Retina (tissue), 1 donor: ENCODE data around the gene CDC14A.
"Not testable (repeated sequence)": the region's sequence is repeated elsewhere in the genome, so short reads cannot be mapped to it uniquely, and the experiment has no call there.

Experiments used
- DNase-seq: peaks from one replicate; pipeline ENCODE4 v3.0.0-alpha.2; 2016

Gene CDC14A, protein sequence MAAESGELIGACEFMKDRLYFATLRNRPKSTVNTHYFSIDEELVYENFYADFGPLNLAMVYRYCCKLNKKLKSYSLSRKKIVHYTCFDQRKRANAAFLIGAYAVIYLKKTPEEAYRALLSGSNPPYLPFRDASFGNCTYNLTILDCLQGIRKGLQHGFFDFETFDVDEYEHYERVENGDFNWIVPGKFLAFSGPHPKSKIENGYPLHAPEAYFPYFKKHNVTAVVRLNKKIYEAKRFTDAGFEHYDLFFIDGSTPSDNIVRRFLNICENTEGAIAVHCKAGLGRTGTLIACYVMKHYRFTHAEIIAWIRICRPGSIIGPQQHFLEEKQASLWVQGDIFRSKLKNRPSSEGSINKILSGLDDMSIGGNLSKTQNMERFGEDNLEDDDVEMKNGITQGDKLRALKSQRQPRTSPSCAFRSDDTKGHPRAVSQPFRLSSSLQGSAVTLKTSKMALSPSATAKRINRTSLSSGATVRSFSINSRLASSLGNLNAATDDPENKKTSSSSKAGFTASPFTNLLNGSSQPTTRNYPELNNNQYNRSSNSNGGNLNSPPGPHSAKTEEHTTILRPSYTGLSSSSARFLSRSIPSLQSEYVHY

DNA sequence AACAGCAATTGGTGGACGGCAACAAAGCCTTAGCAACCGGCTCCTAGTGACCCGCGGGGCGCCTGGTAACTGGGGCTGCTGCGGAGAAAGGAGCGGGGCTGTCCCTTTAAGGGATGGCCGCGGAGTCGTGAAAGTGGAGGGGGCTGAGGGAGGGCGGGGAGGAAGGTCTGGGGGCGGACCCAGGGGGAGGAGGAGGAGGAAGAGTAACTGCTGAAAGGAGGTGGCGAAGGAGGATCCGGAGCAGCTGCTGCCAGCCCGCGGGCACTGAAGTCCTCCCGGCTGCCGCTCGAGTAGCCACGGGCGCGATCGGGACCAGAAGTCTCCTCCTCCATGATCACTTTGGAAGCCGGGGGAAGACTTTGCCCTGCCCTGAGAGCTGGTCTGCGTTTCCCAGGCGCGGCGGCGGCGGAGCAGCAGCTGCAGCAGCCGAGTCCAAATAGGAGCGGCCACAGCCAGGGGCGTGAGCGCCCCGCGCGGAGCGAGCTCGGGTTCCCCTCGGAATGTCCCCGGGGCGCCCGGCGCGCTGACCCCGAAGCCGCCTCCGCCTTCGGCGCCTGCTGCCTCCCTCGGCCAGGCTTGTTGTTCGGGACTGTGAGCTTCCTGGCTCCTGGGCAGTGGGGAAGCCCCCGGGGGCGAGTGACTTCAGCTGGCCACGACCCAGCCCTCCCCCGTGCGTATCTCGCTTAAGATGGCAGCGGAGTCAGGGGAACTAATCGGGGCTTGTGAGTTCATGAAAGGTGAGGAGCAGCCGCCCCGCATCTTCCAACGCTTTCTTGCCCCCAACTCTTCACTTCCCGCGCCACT lies at the start of gene CDC14A:
TSS of gene CDC14A (plus strand) at position 240 of the 804 bp plus-strand sequence. CDS start at position 689, 449 bp downstream.
- peak; percentile 93 for DNase-seq

DNA sequence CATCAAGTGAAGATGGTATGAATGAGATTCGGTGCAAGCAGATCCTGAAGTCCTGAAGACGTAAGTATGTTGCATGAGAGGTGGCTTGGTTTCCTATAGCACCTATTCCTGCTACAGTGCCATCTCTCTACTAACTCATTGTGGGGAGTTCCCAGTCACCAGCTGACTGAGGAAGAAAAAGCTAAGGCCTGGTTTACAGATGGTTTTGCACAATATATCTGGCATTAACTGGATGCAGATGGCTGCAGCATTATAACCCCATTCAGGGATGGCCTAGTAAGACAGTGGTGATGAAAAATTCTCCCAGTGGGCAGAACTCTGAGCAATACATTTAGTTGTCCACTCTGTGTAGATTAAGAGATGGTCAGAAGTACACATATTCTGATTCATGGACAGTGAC lies 49.6 kb upstream of the CDC14A start:
- DNase-seq = no peak

DNA sequence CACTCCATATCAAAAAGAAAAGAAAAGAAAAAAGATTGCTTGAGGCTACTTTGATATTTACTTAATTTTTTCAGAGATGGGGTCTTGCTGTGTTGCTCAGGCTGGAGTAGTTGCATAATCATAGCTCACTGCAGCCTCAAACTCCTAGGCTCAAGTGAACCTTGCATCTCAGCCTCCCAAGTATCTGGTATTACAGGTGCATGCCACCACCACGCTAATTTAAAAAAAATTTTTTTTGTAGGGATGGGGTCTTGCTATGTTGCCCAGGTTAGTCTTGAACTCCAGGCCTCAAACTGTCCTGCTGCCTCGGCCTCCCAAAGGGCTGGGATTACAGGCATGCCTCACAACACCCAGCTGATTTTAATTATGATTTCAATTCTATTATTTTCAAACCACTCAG lies 48.1 kb upstream of the CDC14A start:
- DNase-seq = no peak

DNA sequence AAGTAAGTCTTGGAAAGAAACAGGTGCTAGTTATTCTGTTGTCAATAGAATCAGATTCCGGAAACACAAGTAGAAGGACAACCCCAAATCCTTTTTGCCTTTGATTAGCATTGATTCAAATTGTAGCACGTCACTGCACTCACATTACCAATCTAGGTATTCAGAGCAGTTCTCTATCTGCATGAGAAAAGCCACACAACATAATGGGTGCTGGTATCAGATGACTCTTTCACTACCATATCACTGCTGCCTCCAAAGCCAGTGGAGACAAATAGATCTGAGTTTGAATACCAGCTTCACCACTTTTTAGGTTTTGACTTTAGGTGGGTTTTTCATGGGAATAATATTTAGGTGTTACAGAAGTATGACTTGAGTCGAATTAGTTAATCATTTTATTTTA lies 47.4 kb upstream of the CDC14A start:
- no peak for DNase-seq

DNA sequence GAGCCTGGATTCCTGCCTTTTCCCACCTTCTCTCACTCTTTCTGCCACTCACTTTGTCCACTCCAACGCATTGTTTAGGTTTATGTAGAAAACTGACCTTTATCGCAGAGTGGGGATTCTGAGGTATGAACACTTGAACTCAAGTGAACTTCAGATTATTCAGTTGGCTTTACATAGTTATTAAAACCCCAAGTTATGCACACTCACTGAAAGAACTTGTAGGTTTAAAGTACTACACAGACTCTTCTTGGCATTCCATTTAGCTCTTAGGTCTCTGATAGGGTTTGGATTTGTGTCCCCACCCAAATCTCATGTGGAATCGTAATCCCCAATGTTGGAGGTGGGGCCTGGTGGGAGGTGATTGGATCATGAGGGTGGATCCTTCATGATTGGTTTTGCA lies 46.4 kb upstream of the CDC14A start:
- DNase-seq = no peak

DNA sequence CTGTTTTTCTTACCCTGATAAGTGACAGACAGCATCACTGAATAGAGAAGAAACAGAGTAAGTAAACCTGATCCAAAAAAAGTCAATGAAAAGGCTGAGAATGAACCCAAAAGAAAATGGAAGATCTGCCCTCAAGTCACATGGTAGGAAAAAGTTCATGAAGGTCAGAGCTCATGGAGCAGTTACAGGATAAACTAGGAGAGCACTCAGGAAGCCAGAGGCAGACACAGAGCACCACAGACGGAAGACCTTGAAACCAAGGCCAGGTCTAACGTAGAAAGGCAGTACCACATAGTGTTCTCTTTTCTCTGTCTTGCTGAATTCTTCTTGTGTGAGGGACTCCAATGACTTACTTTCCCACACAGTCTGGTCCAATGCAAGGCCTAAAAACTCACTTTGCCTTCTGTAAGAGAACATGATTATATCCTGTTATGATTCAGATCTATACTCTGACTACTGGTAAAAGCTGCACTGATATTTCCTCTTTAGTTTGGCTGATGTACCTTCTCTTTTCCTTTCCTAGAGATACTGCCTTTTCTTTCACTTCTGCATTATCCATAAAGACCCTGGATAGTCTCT lies 45.5 kb upstream of the CDC14A start:
- DNase-seq = no peak

DNA sequence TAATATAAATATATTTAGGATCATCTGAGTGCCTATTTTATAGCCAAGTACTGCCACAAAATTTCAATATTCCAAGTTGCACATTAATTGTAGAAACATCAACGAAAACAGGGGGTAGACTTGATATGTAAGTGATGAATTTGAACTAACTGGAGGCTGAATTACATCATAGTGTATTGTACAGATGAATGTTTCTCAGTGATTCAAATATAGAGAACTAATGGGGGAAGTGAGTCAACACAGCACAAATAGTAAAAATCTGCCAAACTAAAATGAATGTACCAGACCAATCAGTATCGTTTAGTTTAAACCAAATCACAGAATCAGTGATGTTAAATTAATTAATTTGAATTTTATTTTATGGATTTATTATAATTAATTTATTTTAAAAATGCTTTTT lies 43.5 kb upstream of the CDC14A start:
- DNase-seq = no peak

DNA sequence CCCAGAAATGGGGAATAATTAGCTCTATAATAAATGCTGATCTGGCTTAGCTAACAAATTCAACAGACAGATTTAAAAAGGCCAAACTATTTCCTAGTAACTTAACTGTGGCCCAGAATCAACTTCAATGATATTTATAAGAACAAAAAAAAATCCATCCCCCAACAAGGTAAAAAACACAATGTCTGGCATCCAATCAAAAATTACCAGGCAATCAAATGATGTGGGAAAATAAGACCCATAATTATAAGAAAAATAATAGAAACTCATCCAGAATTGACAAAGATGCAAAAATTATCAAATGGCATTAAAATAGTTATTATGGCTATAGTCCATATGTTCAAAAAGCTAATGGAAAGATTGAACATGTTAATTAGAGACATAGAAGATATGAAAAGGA lies 42.4 kb upstream of the CDC14A start:
- DNase-seq = no peak

DNA sequence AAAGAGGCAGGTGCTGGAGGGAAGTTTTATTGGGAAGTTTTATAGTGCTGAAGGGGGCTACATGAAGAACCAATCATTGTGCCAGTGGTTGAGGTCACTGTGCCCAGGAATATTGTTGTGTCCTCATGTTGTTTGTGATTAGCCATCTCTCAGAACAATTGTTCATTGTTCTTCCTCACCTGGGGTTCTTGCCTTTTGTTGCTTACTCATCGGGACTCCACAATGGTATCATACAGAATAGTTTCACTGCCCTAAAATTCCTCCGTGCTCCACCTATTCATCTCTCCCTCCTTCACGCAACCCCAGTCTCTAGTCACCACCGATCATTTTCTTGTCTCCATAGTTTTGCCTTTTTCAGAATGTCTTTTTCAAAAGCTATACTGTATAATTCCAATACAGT lies 38.9 kb upstream of the CDC14A start:
- no peak for DNase-seq

DNA sequence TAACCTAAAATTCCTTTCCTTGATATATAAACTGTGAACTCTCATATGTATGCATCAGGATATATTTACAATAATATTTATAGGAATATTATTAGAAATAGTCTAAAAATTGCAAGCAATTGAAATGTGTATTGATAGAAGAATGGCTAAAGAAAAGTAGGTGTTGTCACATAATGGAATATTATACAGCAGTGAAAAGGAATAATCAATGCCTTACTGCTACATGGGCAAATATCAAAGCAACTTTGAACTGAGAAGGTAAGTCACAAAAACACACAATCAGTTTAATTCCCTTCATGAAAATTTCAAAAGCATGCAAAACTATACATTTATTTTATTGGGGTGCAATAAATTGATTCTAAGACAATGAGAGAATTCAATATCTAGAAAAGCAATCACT lies 35.7 kb upstream of the CDC14A start:
- DNase-seq = no peak

DNA sequence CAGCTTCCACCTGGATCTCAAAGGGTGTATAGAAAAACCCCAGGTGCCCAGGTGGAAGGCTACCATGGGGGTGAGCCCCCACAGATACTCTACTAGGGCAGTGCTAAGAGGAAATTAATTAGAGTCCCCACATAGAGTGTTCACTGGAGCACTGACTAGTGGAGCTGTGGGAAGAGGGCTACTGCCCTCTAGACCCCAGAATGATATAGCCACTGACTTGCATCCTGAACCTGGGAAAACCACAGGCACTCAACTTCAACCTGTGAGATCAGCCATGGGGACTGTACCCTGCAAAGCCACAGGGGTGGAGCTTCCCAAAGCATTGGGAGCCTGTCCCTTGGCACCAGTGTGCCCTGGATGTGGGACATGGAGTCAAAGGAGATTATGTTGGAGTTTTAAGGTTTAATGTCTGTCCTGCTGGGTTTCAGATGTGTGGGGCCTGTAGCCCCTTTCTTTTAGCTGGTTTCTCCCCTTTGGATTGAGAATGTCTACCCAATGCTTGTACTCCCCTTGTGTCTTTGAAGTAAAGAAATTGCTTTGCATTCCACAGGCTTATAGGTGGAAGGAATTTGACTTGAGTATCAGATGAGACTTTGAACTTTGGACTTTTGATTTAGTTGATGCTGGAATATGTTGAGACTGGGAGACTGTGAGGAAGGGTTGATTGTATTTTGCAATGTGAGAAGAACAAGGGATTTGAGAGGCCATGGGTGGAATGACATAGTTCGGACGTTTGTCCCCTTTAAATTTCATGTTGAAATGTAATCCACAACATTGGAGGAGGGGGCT lies 31.8 kb upstream of the CDC14A start:
- DNase-seq = no peak

DNA sequence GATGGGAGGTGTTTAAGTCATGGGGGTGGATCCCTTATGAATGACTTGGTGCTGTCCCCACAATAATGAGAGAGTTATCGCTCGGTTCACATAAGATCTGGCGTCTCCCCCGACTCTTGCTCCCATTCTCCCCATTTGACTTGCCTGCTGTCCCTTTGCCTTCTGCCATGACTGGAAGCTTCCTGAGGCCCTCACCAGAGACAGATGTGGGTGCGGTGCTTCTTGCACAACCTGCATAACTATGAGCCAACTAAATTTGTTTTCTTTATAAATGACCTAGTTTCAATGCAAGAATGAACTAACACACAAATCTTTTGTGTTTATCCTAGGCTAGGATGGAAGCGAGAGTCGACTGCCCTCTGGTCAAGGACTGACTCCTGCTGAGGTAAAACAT lies 31.2 kb upstream of the CDC14A start:
- no peak for DNase-seq

DNA sequence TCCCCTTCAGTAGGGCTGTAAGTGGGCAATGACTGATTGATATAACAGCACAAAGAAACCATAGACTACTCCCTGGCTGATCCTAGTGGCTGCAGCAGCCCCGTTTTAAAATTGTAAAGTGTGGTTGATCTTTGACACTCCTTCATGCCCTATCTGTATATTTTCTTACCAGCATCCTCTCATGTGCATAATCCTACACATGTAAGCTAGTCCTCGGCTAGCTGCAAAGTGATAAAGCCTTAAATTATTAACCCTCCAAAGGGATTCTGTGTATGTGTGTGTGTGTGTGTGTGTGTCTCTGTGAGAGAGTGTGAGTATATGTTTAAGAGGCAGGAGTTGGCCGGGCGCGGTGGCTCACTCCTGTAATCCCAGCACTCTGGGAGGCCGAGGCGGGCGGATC lies 30.8 kb upstream of the CDC14A start:
- no peak for DNase-seq

DNA sequence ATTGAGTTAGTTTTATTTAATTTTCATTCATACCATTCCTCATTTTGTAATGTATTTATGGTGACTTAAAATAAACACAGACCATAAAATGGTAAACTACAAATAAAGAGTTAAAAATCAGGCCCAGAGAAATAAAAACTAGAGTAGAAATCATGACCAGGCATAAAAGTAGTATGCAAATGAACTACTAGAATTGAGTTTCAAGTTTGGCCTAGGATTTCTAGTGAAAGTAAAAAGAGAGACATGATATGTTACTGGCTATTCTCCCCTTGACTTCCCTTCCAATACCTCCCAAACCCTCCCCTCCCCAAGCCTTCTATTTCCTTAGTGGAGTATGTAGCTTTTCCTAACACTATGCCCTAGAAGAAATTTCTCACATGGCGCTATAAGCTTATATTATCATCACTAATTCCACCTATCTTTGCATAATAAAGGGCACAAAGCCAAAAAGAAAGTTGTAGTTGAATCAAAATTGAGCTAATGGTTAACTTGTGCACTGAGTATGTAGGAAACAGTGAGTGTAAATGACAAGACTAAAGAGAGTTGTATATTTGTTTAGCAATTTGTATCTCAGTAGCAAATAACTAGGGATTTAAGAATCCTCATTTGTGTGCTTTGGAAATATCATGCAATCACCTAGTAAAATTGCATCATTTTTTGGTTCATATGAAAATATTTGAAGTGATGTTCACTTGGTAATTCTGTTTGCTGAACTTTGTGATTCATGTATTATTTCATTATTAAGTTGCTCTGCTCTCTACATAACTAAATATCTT lies 29.7 kb upstream of the CDC14A start:
- DNase-seq = no peak

DNA sequence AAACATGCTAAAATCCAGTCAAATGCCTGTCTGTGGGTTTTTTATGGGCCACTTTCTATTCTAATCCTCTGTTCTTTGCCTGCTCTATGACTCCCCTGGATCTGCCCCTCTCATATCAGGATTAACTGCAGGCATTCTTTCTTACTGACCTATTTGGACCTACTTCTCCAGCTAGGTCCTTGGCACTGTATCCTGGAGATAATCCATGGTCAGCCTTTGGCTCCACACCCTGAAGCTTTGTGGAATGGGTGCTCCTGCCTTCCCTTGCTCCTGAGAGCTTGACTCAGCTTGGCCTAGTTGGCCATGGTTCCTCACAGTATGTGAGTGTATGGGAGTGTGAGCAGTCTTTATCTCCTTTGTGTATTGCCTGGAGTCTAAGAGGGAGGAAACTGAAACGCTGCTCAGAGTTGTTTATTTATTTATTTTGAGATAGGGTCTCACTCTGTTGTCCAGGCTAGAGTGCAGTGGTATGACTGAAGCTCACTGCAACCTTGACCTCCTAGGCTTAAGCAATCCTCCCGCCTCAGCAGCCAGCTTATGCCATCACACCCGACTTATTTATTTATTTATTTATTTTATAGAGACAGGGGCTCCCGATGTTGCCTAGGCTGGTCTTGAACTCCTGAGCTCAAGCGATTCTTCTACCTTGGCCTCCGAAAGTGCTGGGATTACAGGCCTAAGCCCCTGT lies 28.7 kb upstream of the CDC14A start:
- no peak for DNase-seq

DNA sequence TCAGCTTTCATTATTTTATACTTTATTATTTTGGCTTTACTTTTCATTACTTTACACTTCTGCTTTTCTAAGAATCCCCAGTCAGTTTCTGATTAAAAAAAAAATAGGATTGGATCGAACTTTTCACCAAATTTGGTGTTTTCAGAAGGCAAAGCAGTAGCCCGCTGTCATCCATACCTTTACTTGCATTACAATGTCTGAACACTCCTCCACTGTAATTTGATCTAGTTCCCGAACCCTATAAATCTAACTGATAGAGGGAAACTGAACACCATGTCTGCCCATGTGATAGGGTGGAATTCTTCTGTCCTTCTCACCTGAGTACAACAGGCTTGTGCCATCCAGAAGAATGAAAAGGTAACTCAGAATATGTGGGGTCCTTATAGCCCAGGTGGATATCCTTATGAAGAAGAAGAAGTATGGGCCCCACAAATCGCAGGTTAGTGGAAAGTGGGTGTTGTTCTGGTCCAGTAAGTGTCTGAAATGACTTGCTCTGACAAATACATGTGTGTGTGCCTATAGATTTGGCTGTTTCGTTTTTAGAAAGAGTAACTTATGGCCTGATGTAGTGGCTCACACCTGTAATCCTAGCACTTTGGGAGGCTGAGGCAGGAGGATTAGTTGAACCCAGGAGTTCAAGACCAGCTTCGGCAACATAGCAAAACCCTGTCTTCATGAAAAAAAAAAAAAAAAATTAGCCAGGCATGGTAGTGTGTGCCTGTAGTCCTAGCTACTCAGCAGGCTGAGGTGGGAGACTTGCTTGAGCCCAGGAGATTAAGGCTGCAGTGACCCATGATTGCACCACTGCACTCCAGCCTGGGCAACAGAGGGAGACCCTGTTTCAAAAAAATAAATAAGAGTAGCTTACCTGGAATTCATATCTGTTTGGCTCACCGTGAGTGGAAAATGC lies 26.6 kb upstream of the CDC14A start:
- DNase-seq = no peak

DNA sequence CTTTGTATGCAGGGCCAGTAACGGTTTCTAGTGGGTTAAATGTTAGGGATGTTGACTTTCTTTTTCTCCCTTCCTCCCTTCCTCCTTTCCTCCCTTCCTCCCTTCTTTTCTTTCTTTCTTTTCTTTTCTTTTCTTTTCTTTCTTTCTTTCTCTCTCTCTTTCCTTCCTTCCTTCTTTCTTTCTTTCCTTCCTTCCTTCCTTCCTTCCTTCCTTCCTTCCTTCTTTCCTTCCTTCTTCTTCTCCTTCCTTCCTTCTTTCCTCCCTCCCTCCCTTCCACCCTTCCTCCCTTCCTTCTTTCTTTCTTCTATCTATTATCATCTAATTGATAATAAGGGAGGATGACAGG lies 26.0 kb upstream of the CDC14A start:
- not testable (repeated sequence) for DNase-seq

DNA sequence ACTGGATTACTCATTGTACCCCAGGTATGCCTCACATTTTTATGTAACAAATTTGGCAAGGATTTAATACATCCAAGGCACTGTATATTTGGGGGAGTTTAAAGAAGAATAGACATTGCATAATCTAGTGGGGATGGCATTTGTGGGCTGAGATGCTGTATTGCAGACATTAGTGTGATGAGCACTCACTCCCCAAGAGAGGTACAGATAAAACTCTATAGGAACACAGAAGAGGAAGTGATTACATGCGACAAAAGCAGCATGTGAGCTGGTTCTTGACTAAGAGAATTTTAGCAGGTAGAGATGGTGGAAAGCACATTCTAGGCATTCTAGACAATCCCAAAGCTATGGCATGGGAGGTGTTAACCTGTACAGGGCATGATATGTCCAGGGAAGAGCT lies 24.2 kb upstream of the CDC14A start:
- DNase-seq = no peak

DNA sequence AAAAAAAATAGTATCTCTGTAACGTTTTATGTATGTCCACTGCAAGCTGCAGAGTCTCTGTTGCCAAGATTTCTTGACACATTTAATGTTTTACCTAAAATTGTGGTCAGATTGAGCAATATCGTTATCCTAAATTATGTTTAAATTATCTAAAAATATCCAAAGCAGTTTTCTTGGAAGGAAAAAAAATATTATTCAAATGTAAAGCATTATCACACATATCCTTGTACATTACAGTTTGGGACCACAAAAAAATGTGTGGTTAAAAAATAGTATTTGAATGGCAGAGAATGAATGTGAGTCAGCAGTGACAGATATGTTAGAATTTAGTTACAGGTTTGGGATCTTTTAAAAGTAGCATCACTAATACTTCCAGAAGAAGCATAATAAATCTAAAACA lies 21.2 kb upstream of the CDC14A start:
- DNase-seq = not testable (repeated sequence)

DNA sequence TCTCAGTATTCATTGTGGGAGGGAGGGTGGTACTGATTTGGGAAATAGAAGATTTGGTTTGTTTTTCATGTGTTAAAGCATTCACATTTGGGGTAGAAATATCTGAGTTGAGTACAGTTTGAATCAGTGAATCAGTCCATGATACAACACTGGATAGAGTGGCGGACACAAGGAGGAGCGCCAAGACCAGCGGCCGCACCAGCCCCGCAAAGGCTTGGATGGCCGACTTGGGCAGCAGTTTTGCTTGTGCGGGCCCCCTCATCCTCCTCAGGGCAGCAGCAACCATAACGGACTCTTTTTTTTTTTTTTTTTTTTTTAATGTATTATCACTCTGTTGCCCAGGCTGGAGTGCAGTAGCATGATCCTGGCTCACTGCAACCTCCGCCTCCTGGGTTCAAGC lies 20.0 kb upstream of the CDC14A start:
- DNase-seq = no peak
